ENCODE data around the gene ABCA1. TPM values are rescaled to one million over a fixed set of nuclear protein-coding genes. Genes with fewer than 3 reads are reported as not detected.

ABCA1 gene
- total RNA-seq, 2 donors from 2014 or later, result 11.2 to 17.8 TPM

- TF ChIP-seq CTCF (IDR thresholded peaks at IDR 0.05), result no peak
- Histone ChIP-seq H3K27ac (no peak overlapping the region), H3K27me3 (no peaks in the 10 kb centered on the region)
These were observed 189.5 kb downstream of the ABCA1 start for GRCh38 chr9:104738452-104738851.

More at GRCh38 chr9:104738452-104738851, 189.5 kb downstream of the ABCA1 start:
- intact Hi-C loops (cut with DNase I), result no loop called here
- Histone ChIP-seq H3K4me3 (no peak overlapping the region), H3K4me1 (no peaks in the 10 kb centered on the region), H3K9me3 (no peaks in the 10 kb centered on the region), H3K36me3 (no peaks in the 10 kb centered on the region), H3K9ac (ENCODE audit: low read depth in 2 of 2, low read length in 2 of 2) (no peak overlapping the region)
- DNase-seq, result no peak

Other genes starting within 250 kb of the ABCA1 start
- not detected for gene OR13D1, start 233.6 kb downstream of the ABCA1 start, total RNA-seq
- gene NIPSNAP3A, start 180.5 kb downstream of the ABCA1 start, total RNA-seq, result 10 to 100 TPM; 25.4 to 49.6 TPM
- gene NIPSNAP3B, start 164.0 kb downstream of the ABCA1 start, total RNA-seq, result 1 to 10 TPM in 1 of 2 donors, under 1 TPM in 1; 0.69 to 1.0 TPM

Measured in colonic mucosa (tissue), 4 donors.